Subcutaneous adipose tissue (tissue), 4 donors: ENCODE results near the gene SPRED1. TPM values are rescaled to one million over a fixed set of nuclear protein-coding genes. Genes with fewer than 3 reads are reported as not detected.

Source experiments
- total RNA-seq, 4 donors: library from RNA; depleted of rRNA; stranded (reverse); fragments of >200 nt; gene quantifications; one replicate each; pipeline ENCODE4 v1.1.0, GENCODE V29; 2016
- TF ChIP-seq, protein P1 (sequence below): fragments of 450-650 bp; IDR thresholded peaks from one replicate; pipeline ENCODE4 v1.5.1; 2016; ENCODE audit warnings: low read depth, mild to moderate bottlenecking, control low read depth, antibody characterized with exemption, moderate library complexity

SPRED1 gene
- total RNA-seq, 4 donors from 2014 or later, result 22.2 to 41.7 (median 29.8) TPM

DNA sequence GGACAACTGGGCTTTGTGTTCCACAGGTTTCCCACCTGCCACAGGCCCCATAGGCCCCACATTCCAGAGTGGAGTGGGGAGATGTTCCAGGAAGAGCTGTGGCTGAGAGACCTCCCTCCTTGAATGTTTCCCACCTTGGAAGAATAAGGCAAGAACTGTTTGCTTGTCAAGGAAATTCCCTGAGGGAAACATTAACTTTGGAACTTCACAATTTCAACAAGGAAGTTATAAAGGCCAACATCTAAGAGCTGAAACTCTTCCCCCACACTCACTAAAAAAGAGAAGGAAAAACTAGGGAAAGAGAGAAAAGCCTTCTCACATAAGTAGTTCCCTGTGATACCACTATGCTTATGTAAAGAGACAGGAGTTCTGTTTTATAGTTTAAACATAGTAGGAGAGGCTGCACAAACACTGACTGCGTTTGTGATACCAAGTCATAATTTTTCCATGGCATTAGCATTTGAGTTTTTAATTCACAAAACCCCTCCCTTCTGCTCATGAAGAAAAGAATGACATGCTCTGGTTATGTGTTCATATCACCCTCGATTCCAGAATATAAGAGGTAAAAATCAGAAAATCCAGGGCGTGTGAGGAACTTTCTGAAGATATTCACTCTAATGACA lies 39.8 kb upstream of the SPRED1 start:
- TF ChIP-seq, protein P1, sequence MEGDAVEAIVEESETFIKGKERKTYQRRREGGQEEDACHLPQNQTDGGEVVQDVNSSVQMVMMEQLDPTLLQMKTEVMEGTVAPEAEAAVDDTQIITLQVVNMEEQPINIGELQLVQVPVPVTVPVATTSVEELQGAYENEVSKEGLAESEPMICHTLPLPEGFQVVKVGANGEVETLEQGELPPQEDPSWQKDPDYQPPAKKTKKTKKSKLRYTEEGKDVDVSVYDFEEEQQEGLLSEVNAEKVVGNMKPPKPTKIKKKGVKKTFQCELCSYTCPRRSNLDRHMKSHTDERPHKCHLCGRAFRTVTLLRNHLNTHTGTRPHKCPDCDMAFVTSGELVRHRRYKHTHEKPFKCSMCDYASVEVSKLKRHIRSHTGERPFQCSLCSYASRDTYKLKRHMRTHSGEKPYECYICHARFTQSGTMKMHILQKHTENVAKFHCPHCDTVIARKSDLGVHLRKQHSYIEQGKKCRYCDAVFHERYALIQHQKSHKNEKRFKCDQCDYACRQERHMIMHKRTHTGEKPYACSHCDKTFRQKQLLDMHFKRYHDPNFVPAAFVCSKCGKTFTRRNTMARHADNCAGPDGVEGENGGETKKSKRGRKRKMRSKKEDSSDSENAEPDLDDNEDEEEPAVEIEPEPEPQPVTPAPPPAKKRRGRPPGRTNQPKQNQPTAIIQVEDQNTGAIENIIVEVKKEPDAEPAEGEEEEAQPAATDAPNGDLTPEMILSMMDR, result no peak

DNA sequence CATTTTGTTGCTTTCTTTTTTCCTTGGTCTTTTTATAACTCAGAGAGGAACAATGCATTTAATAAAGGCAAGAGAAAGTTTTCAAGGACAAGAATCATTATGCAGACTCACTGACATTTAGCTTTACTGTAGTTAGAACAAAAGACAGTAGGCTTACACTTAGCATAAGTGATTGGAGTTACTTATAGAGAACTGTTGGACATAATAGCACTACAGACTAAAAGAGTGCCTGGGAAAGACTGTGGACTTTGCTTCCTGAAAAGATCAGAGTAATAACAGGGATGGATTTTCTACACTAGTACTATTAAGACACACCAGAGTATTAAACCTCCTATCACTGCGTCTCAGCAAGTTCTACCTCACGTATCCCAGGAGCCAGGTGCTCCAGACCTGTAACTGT lies 39.3 kb upstream of the SPRED1 start:
- TF ChIP-seq, protein P1, result no peak

DNA sequence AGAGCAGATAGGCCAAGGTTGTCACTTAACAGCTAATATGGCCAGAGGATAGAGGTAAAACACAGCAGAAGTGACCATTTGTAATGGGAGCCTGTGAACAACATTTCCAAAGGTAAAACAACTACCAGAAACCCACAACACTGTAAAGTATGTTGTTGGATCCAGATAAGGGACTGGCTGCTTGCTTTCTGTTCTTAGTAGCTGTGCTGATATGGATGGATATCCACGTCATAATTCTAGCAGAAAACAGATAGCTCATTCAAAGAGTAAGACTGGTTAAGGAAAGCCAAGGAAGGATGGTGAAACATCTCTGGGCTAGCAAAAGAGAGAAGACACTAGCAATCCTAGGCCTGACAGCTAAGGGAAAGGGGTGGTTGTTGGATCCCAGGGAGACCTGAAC lies 36.9 kb upstream of the SPRED1 start:
- TF ChIP-seq, protein P1, result no peak

DNA sequence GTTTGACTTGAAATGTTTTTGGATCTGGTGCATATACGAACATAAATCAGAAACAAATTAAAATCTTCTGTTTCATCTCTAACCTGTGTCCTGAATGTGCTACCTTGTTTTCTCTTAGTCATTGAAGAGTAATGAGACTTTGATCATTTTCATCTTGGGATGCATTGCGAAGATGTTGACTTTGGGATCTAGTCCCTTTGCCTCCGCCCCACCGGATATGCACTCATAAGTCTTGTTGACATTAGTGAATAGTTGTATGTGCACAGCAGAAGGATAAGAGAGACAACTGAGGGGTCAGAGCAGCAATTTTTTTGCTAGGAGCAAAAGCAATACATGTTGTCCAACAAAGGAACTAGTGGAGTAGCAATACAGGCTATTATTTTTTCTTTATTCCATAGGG lies 35.9 kb upstream of the SPRED1 start:
- TF ChIP-seq, protein P1, result no peak

DNA sequence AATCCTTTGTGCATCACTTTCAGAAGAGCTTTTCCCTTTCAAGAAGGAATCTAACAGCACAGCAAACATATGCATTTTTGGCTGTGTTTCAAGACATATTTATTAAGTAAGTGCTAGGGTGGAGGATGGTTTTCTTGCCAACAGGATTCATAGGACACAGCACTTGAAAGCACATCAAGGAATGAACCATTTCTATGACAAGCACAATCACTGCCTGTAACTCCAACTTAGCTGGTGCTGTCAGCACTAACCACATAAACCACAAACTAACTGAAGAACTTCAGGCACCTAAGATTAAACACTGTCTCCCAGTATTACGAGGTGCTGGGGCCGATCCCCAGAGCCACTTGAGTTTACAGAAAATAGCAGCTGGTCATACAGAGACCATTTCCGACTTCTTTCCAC lies 35.4 kb upstream of the SPRED1 start:
- TF ChIP-seq, protein P1, result no peak

DNA sequence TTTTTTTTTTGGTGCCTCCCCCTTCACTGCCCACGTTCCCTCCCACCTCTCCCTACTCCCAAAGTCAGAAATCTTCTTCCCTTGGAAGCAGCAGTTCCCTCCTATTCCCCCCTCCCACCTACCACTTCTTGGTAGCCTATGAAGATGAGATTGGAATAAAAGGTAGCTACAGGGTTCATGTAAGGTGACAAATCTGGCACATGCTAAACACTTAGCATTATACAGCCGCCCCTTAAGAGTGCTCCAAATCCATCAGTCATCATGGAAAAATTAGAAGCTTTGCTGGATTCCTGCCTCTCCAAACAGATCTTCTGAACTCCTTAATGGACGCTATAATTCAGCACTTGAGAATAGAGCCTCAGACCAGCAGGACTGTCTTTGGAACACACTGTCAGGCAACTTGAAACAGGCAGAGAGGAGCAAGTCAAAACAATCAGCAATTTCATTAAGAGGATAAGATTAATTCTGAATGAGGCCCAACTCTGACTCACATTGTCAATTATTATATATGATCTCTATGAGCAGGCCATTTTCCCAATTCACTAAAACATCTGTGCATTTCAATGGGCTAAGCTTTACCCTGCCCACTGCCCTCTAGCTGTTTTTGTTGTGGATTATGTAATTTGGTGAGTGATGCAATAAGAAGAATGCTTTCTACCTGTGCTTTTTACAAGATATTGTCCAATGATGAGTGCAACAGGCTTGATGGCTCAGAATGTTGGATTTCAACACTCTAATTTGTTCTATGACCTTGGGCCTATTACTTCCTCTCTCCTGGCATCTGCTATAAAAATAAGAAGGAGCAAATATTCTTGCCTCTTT lies 34.6 kb upstream of the SPRED1 start:
- TF ChIP-seq, protein P1, result no peak

DNA sequence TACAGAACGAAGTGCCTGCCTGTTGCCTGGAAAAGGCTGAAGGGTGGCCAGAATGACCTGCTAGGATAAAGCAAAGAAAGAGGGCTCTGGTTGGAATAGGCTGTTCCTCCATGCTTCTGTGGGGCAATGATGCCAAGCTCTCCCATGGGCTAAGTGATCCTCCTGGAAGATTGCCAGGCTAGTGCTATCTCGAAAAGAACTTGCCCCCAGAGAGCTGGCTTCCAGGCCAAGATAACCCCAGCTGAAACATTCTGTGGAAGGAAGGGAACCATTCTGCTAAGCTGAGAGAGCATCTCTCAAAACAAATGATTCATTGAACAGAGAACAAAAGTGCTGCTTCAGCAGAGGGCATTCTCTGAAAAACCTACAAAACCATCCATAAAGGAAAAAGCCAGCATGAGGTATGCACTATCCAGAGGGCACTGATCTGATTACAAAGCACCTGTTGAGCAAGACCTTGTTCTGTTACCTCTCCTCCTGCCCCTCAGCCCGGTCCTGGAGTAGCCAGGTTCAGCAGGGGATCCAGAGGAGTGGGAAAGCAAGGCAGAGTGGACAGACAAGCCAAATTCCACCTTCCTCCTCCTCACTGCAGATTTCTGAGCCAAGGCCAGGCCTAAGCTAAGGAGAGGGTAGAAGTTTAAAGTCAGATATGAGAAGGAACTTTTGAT lies 31.9 kb upstream of the SPRED1 start:
- TF ChIP-seq, protein P1, result no peak
